ENCODE results near the gene AGBL4.
A peak's percentile ranks its signal among the peaks of the same experiment; 100 is the strongest.

The AGBL4 gene

DNA sequence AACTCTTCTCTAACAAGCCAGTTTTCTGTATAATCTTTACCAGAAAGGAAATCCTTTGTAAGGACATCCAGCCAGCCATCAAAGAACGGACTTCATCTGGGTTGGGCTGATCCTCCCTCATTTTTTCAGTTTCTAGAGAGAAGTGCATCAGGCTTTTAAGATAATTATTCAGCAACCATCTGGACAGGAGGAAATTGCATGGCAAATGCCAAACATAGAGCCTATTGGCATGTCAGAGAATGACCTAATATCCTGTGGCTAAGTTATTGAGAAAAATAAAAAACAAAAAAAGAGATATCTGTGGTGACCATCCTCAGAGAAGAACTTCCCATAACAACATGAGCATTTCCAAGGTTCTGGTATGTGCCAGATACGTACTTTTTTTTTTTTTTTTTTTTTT is 1172.1 kb downstream of the AGBL4 start:
- no peak for DNase-seq (ENCODE audit: low read depth in 1 of 2, low spot score in 1 of 2)
- no peak for TF ChIP-seq JUND (IDR thresholded peaks at IDR 0.05; ENCODE audit: low read depth)
- in situ Hi-C loops (cut with HindIII; ENCODE audit: low pct_unique_long_range_greater_than_20kb, low sequenced_read_pairs), result no loop called here

DNA sequence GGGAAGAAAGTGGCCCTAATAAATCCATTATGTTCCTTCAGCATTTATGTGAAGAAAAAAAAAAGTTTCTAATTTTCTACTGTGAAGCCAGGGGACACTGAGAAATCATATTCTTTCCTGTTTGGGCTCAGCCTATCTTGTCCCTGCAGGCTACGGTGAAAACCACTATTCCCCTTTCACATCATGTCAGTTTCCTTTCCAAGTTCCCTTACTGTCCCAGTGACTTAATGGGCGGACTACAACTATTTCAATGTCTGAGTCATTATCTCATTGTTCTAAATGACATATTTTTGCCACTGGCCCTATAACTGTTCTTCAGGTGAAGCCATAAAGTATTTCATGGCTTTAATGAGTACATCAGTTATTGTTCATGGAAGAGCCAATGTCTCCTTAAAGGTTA is 1175.7 kb downstream of the AGBL4 start:
- in situ Hi-C loops (cut with HindIII; ENCODE audit: low pct_unique_long_range_greater_than_20kb, low sequenced_read_pairs), result no loop called here
- no peak for DNase-seq (ENCODE audit: low read depth in 1 of 2, low spot score in 1 of 2)

DNA sequence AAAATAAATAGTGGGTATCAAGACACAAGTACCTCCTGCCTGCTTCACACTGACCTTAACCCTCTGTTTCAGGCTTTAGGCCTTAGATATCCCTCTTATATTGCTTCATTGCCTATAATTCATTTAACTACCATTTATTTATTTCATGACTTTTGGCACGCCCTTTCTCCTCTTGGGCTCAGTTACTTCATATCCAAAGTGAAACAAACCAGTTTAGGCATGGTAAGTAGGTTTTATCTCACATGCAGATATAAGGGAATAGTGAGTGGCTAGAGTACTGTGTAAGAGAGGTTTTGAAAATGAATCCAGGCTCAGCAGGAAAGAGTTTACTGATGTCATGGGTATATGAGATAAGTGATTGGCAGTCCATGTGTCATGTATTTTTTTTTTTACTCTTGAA is 1177.3 kb downstream of the AGBL4 start:
- in situ Hi-C loops (cut with HindIII; ENCODE audit: low pct_unique_long_range_greater_than_20kb, low sequenced_read_pairs), result no loop called here
- TF ChIP-seq JUND (IDR thresholded peaks at IDR 0.05; ENCODE audit: low read depth), result no peak
- DNase-seq (ENCODE audit: low read depth in 1 of 2, low spot score in 1 of 2), result no peak

More for the DNA sequence above, 1175.7 kb downstream of the AGBL4 start:
- no peak for TF ChIP-seq JUND (IDR thresholded peaks at IDR 0.05; ENCODE audit: low read depth)

DNA sequence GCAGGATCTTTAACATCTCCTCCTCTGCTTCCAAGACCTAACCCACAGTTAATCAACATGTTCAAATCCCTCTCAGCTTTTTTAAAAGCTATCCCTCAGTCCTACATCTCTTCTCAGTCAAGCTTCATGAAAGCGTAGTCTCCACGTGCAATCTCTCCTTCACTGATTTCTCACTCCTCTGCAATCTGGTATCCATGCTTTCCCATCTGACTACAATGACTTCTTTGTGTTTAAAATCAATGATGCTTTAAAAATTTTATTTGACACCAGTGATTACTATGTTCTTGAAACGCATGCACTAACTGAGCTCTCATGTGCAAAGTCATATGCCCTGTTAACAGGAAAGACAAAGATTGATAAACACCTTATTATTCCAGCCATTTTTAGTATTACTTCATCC is 1179.6 kb downstream of the AGBL4 start:
- in situ Hi-C loops (cut with HindIII; ENCODE audit: low pct_unique_long_range_greater_than_20kb, low sequenced_read_pairs), result no loop called here
- DNase-seq (ENCODE audit: low read depth in 1 of 2, low spot score in 1 of 2), result no peak

DNA sequence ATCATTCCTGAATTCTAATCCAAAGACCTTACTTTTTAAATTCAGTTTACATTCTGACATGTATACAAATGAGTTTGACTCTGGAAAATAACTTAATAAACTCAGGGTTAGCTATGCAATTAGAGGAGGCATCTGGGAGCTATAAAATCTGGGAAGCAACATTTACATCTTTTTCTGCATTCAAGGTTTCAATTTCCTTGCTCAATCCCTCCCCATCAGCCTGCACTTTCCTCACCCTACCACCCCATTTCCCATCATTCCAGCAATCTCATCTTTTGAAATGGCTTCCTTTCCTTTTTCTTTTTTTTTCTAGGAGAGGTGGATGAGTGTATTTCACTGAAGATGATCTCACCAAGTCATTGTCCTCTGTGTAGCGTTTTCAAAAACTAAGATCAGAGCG is 1181.8 kb downstream of the AGBL4 start:
- no peak for DNase-seq (ENCODE audit: low read depth in 1 of 2, low spot score in 1 of 2)
- TF ChIP-seq JUND (IDR thresholded peaks at IDR 0.05; ENCODE audit: low read depth), result no peak
- in situ Hi-C loops (cut with HindIII; ENCODE audit: low pct_unique_long_range_greater_than_20kb, low sequenced_read_pairs), result no loop called here

More for the DNA sequence above, 1179.6 kb downstream of the AGBL4 start:
- no peak for TF ChIP-seq JUND (IDR thresholded peaks at IDR 0.05; ENCODE audit: low read depth)

DNA sequence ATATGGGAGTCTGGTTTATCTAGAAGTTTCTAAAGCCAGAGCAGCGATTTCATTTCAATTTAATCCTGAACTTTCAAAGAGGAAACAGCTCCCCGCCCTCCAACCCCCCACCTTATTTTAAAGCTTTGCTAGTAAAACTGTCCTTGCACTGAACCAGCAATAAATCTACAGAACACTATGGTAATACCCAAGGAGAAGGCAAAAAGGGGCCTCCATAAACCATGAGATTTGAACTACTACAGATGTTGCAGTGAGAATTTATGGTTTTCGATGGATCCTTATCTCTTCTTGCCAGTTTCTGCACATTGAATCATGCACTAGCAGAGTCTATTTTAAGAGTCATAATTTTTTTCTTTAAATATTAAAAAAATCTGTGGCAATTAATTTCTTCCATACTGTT is 1182.3 kb downstream of the AGBL4 start:
- in situ Hi-C loops (cut with HindIII; ENCODE audit: low pct_unique_long_range_greater_than_20kb, low sequenced_read_pairs), result no loop called here
- no peak for TF ChIP-seq JUND (IDR thresholded peaks at IDR 0.05; ENCODE audit: low read depth)
- DNase-seq (ENCODE audit: low read depth in 1 of 2, low spot score in 1 of 2), result no peak

DNA sequence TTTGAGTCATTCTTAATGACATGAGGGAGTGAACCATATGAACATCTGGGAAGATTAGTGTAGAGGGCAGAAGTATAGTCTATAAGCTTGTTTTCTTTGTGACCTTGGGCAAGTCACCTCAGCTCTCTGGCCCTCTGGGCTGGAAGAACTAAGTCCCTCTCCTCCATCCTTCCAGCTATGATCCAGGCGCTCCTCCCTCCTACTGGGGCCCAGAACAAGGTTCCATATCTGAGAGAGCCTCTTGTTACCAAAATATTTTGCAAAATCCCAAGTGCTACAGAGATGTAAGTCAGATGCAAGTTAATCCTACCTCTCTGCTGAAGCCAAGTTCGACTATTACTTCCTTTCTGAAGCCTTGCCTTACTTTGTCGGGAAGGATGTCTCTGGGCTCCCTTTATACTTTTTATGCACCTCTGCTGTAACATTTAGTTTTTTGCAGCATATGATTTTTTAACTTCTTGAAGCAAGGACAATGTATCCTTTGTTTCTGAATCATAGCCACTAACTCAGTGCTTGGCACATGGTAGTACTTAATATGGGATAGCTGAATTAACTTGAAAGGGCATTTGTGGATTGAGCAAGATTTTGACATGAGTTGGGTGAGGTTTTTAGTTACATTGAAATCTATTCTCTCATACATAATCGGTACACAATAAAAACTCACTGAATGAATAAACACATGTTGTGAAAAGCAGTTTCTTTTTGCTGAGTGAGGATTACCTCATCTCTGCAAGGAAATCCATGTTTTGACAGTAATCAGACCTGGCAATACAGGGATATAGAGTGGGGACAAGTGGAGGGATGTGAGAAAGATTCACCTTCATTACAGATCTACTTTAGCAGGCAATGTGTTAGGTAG is 1192.4 kb downstream of the AGBL4 start:
- in situ Hi-C loops (cut with HindIII; ENCODE audit: low pct_unique_long_range_greater_than_20kb, low sequenced_read_pairs), result no loop called here
- no peak for DNase-seq (ENCODE audit: low read depth in 1 of 2, low spot score in 1 of 2)
- no peak for TF ChIP-seq JUND (IDR thresholded peaks at IDR 0.05; ENCODE audit: low read depth)

DNA sequence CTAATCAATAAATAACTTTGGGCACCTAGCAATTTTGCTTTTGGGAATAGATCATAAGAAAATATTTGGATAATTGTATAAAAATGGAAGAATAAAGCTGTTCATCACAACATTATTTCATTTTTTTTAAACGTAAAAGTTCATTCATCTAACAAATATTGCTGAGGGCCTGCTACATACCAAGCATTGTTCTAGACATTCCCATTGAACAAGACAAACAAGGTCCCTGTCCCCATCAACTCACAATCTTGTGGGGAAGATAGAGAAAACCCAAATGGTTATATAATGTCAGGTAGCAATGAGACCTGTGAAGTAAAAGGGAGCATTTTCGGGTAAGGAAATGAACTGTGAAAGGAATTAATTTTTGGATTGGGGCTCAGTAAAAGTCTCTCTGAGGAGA is 1193.0 kb downstream of the AGBL4 start:
- no peak for DNase-seq (ENCODE audit: low read depth in 1 of 2, low spot score in 1 of 2)

DNA sequence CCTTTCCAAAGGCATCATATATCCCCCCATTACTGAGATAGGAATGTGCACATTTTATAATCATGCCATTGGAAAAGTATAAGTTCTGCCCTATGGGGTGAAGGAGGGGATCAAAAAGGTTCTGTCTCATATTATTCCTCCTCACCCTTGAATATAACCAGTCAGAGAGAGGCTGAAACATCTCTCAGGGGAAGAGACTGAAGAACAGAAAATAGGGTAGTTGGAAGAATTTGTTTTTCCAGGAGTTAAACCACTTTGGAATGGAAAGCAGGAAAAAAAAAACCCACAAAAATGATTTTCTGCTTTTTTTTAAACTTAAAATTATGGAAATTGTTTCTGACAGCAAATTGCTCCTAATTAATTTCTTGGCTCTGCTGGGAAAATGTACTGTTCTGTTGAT is 1194.3 kb downstream of the AGBL4 start:
- no peak for TF ChIP-seq JUND (IDR thresholded peaks at IDR 0.05; ENCODE audit: low read depth)
- no peak for DNase-seq (ENCODE audit: low read depth in 1 of 2, low spot score in 1 of 2)
- in situ Hi-C loops (cut with HindIII; ENCODE audit: low pct_unique_long_range_greater_than_20kb, low sequenced_read_pairs), result no loop called here

More for the DNA sequence above, 1193.0 kb downstream of the AGBL4 start:
- in situ Hi-C loops (cut with HindIII; ENCODE audit: low pct_unique_long_range_greater_than_20kb, low sequenced_read_pairs), result no loop called here
- no peak for TF ChIP-seq JUND (IDR thresholded peaks at IDR 0.05; ENCODE audit: low read depth)

DNA sequence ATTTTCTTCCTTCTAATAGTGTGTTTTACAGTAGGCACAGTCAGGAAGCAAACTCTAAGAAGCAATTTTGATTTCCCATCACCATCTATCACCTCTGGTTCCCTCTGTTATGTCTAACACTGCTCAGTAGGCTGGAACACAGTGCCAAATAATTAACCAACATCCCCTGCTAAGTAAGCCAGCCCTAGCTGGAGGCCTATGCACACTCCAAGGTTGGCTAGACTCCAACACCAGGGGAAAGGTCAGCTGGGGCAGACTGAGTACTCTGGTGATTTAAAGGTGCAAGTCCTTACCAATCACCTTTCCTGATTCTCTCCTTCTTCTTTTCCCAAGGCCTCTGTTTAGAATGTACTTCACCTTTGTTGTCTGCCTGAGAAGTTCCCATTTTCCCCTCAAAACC is 1200.6 kb downstream of the AGBL4 start:
- no peak for TF ChIP-seq JUND (IDR thresholded peaks at IDR 0.05; ENCODE audit: low read depth)
- DNase-seq (ENCODE audit: low read depth in 1 of 2, low spot score in 1 of 2), result no peak
- in situ Hi-C loops (cut with HindIII; ENCODE audit: low pct_unique_long_range_greater_than_20kb, low sequenced_read_pairs), result no loop called here

DNA sequence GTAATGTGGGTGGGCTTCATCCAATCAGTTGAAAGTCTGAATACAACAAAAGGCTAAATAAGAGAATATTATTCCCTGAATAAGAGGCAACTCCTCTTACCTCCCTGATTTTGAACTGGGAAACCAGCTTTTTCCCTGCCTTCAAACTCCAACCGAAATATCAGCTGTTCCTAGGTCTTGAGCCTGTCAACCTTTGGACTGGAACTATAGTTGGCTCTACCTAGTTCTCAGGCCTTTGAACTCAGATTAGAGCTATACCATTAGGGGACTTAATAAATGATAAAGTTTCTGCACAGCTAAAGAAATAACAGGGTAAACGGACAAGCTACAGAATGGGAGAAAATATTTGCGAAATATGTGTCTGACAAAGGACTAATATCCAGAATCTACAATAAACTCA is 1203.3 kb downstream of the AGBL4 start:
- DNase-seq (ENCODE audit: low read depth in 1 of 2, low spot score in 1 of 2), result no peak
- in situ Hi-C loops (cut with HindIII; ENCODE audit: low pct_unique_long_range_greater_than_20kb, low sequenced_read_pairs), result no loop called here
- no peak for TF ChIP-seq JUND (IDR thresholded peaks at IDR 0.05; ENCODE audit: low read depth)

DNA sequence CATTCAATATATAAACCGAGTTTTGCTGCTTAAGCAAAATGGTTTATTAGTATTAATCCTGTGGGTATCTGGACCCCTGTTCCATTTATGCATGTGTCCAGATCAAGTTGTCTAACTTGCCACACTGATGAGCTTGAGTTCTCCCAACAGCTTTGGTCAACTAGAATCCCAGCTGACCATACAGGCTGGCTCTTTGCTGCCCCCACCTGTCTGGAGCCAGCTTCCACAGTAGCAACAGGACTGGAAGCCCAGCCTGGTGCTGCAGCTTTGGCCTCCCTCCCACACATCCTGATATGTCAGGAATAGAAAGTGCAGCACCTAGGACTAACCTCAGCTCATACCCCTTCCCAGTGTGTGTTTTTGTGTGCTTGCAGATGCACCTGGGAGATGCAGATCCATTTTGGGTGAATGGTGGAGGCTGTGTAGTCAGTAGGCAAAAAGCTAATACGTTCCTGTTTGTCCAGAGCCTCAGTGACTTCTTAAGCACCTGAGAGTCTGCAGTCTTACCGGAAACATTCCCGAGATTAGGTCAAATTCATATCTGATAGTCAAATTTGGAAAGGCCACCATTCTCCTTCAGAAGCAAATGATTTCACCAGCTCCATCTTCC is 1206.1 kb downstream of the AGBL4 start:
- TF ChIP-seq JUND (IDR thresholded peaks at IDR 0.05; ENCODE audit: low read depth), result no peak
- peak; percentile 20 to 45 for DNase-seq (ENCODE audit: low read depth in 1 of 2, low spot score in 1 of 2)
- in situ Hi-C loops (cut with HindIII; ENCODE audit: low pct_unique_long_range_greater_than_20kb, low sequenced_read_pairs), result no loop called here

DNA sequence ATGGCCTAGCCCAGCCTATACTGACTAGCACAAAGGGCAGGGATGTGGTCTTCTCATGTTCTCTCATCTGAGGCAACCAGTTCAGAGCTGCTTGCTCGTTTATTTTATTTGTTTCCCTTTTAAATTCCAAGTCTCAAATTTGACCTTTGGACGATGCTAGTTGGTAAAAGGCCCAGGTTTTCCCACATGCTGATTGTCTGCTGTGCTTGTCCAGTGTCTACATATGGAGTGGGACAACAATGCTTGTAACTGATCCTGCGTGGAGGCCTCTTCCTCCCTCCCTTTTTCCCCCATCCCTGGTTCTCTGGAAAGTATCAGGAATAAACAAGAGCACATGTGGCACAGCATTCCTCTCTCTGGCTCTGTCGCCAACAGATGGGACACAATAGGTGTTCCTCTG is 1213.0 kb downstream of the AGBL4 start:
- in situ Hi-C loops (cut with HindIII; ENCODE audit: low pct_unique_long_range_greater_than_20kb, low sequenced_read_pairs), result no loop called here
- no peak for DNase-seq (ENCODE audit: low read depth in 1 of 2, low spot score in 1 of 2)
- TF ChIP-seq JUND (IDR thresholded peaks at IDR 0.05; ENCODE audit: low read depth), result no peak

All from T47D (cell line).